ENCODE measurements around the gene VCP.
"Not testable (repeated sequence)": the region's sequence is repeated elsewhere in the genome, so short reads cannot be mapped to it uniquely, and the experiment has no call there.

VCP gene

GRCh38 chr9:35057271-35057620, 15.2 kb downstream of the VCP start:
- no peak for DNase-seq

- DNase-seq: no peak
Observed at GRCh38 chr9:35056571-35057270, 15.7 kb downstream of the VCP start.

DNA sequence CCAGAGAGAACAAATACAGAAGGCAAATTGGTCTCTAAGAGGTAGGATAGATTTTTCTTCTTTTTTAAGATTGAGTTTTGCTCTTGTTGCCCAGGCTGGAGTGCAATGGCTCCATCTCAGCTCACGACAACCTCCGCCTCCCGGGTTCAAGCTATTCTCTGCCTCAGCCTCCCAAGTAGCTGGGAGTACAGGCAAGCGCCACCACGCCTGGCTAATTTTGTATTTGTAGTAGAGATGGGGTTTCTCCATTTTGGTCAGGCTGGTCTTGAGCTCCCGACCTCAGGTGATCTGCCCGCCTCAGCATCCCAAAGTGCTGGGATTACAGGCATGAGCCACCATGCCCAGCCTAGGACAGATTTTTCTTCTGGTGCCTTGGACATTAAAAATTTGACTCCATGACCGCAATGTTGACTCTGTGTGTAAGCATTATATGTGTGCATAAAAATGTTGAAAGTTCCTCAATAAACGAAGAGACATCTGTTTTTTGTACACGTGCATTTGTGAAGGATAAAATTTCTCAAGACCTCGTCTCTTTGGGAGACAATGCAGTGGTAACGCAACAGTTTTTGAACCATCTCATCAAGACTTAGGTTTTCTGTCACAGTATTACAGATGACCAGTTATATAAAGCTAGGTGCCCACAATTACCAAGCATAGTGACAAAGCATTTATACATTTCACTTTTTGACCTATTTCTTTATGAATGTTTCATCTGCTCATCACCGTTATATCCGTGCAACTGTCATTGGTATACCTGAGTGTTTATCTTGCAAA, 17.4 kb downstream of the VCP start:
- DNase-seq: no peak

DNA sequence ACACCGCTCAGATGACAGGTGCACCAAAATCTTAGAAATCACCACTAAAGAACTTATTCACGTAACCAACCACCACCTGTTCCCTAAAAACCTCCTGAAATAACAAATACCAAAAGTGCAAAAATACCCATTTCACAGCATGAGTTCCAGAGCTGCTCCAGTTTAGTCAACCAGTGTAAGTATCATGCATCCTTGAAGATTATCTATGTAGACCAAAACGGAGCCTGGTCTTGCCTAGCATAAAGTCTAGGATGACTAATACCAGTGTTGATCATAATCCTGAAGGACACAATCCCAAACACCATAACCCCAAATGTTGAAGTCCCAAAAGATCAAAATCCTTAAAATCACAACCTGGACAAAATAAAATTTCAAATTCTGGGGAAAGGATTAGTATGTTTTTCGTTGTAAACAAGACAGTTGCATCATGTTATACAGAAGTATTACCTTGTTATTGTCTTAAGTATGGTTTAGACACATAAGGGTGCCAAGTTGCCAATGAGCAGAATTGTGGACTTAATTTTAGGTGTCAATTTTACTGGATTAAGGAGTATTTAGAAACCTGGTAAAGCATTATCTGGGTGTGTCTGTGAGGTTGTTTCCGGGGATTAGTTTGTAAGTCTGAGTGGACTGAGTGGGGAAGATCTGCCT, 18.1 kb downstream of the VCP start:
- DNase-seq: no peak

DNA sequence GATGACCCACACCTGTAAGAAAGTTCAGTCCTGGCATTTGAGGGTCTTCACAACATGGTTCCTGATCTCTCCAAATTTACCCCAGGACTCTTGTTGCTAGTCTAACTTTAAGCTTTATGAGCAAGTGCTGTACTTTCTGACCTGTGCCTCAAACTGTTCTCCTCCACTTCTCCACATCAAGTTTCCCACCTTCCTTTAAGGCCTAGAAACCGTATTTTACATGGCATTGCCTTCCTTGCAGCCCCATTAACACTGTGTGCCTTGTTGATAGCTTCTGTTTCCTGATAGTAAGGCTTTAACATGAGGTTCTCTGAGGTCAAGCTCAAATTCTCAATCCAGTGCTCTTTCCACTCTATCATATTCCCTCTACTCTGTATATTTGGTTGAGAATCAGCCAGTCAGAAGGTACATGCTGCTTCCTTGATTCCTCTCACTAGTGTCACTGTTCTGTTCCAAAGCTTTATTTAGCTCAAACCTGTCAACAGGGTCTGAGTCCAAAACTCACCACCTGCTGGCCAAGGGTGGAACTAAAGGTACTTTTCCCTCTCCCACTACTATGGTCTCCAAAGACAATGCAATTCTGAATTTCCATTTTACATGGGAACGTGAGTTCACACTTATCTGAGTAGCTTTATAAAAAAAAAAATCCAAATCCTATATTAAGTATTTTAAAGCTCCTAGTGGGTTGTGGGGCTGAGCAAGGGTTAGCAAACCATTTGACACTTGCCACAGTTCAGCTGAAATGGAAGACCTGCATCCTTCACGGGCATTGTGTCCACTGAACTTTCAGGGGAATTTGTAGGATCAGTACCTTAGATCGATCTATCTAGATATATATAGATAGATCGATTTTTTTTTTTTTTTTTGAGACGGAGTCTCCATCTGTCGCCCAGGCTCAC, 21.1 kb downstream of the VCP start:
- DNase-seq: peak; percentile 53

DNA sequence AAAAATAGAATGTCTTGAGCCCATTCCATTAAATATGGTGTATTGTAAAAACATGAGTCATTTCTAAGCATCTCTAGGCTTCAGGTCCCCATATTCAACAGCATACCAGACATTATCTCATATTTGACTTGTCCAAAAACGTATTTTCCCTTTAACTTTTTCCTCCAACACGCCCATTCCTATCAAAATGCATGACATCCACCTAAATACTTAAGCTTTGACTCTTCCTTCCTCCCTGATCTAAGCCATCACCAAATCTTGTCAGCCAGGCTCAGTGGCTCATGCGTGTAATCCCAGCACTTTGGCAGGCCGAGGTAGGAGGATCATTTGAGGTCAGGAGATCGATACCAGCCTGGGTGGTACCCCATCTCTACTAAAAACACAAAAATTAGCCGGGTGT, 23.9 kb downstream of the VCP start:
- DNase-seq: no peak

GRCh38 chr9:35044071-35044470, 28.4 kb downstream of the VCP start:
- no peak for DNase-seq

DNA sequence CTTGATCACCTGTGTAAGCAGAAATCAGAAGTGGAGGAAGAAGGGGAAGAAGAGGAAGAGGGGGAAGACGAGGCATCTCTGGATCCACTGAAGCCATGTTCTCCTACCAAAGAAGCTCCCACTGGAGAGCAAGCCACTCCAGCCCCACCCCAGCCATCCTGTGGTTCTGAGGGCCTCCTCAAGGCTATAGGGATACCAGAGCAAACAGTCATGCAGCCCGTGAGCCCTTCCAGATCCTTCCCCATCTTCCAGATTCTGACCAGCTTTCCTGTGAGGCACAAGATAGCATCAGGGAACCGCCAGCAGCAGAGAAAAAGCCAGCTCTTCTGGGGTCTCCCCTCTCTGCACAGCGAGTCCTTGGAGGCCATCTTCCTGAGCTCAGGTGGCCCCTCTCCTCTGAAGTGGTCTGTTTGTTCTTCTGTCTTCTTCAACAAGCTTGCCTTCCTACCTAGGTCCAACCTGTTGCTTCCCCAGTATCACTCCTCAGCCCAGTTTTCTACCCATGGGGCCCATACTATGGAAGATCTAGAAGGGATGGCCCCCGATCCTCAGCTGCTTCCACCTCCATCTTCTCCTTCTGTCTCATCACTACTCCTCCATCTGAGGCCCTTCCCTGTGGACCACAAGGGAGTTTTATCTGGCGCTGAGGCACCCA, 29.4 kb downstream of the VCP start:
- no peak for DNase-seq

DNA sequence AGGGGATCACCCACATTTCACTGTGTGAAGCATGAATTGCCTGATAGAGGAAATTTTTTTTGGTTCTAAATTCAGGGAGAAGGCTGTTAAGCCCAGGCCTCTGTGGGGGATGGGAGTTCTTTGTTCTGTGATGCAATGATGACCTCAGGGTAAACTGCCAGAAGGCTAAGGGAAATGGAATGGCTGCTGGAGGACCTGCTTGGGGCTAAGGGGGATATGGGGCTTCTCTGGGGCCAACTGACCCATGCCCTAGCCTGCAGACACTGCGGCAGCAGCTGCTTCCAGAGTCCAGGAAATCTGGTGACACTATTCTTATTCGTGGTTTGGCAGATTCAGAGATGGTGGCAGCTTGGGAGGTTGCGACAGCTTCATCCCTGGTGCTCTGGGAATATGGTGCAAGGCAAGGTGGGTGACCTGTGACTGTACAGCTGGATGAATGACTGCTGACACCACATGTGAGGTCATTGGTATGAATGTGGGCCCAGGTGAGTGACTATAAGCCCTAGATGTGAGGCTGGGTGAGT, 30.3 kb downstream of the VCP start:
- no peak for DNase-seq

- DNase-seq: peak; percentile 49
Observed at GRCh38 chr9:35035851-35036701, 36.3 kb downstream of the VCP start.

GRCh38 chr9:35033101-35033500, 39.3 kb downstream of the VCP start:
- no peak for DNase-seq

GRCh38 chr9:35029852-35030251, 42.6 kb downstream of the VCP start:
- DNase-seq: no peak

DNA sequence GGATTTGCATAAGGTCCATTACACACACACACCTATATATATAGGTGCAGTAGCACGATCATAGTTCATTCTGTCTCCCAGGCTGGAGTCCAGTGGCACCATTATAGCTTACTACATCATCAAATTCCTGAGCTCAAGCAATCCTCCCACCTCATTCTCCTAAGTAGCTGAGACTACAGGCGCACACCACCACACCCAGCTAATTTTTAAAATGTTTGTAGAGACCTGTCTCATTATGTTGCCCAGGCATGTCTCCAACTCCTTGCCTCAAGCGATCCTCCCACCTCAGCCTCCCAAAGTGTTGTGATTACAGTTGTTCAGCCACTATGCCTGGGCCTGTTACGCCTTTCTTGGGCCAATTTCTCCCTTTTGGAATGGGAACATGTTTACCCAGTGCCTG, 43.2 kb downstream of the VCP start:
- DNase-seq: no peak

DNA sequence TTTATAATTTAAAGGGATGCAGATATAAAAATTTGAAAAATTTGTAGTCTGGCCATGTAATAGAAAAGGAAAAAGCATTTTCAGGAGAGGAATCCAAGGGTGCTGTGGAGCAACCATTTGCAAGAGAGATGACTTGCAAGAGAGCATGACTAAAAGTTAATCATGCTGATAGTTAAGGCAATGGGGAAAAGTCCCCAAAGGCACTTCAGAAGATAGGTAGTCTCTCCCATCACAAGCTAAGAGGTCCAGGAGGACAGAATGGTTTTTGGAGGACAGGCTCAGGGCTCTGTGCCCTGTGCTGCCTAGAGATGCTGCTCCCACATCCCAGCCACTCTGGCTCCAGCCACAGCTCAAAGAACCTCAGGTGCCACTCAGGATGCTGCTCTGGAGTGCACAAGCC, 44.1 kb downstream of the VCP start:
- no peak for DNase-seq

GRCh38 chr9:35027860-35028259, 44.6 kb downstream of the VCP start:
- no peak for DNase-seq

GRCh38 chr9:35027374-35027773, 45.1 kb downstream of the VCP start:
- no peak for DNase-seq

DNA sequence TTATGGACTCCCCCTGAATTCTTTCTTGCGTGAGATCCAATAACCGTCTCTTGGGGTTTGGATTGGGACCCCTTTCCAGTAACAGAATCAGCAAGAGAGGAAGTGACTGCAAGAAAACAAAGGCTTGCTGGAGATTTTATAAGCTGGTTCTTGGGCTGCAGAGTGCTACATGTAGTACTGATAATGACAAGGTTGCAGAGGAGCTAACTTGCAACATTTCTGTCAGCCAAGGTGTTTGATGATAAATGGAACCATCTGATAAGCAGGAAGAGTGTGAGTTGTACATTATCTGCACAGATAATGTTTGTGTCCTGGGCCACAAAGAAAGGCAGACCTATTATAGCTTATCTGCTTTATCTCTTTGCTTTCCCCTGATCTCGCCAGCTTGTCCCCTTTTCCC, 45.8 kb downstream of the VCP start:
- DNase-seq: no peak

DNA sequence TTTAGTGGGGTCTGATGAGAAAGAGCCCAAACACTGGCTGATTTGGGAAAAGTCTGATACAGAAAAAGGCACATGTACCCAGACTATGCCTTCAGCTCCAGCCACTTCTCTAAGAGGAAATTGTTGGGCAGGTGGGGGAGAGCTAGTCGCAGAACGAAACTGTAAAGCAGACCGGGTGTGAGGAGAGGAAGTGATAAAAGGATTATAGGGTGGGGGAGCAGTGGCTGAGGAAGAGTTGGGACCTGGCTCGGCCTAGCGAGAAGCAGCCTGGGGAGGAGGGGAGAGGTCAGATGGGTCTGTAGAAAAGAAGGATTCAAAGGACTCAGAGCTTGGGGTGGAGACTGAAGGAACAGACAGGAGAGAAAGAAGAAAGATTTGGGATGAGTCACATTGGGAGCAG, 49.0 kb downstream of the VCP start:
- not testable (repeated sequence) for DNase-seq

GRCh38 chr9:35014517-35014916, 57.9 kb downstream of the VCP start:
- no peak for DNase-seq

DNA sequence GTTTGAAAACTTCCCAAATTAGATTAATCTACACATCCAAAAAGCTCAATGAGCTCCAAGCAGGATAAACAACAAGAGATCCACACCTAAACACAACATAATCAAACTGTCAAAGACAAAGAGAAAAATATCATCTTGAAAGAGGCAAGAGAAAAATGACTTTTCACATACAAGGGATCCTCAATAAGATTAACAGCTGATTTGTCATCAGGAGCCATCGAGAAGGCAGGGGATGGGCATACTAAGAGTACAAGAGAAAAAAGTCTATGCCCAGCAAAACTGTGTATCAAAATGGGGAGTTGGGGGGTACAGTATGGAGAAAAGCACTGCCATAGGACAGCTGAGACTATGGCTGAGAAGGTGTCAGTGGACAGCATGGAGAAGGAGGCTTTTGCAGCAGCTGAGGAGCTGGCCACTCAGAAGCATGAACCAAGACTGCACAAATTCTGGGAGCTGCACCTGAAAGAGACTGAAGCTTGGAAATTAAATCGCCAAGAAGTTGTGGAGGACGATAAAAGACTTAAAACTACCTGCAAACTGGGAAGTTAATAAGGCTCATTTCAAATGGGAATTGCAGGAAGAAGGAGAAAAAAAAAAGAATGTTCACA, 62.0 kb downstream of the VCP start:
- DNase-seq: no peak

Measured in activated naive CD4-positive, alpha-beta T cell treated with anti-CD3 and anti-CD28 coated beads, Interleukin-2, amount 50 U/mL, for 16 hours (primary cell).